K562 treated with DMSO at 1 percent for 48 hours (cell line): ENCODE results near the gene TMEM123. TPM values are rescaled to one million over a fixed set of nuclear protein-coding genes. Genes with fewer than 3 reads are reported as not detected.

ENCODE experiments used
- total RNA-seq: library from RNA; unstranded; fragments of 300-600 nt; gene quantifications from 2 replicates; pipeline ENCODE4 v1.2.3, GENCODE V29; 2022; ENCODE audit warnings: low replicate concordance; ENCODE audit errors: extremely low read depth

The TMEM123 gene
- total RNA-seq: not detected in 2 replicates

DNA sequence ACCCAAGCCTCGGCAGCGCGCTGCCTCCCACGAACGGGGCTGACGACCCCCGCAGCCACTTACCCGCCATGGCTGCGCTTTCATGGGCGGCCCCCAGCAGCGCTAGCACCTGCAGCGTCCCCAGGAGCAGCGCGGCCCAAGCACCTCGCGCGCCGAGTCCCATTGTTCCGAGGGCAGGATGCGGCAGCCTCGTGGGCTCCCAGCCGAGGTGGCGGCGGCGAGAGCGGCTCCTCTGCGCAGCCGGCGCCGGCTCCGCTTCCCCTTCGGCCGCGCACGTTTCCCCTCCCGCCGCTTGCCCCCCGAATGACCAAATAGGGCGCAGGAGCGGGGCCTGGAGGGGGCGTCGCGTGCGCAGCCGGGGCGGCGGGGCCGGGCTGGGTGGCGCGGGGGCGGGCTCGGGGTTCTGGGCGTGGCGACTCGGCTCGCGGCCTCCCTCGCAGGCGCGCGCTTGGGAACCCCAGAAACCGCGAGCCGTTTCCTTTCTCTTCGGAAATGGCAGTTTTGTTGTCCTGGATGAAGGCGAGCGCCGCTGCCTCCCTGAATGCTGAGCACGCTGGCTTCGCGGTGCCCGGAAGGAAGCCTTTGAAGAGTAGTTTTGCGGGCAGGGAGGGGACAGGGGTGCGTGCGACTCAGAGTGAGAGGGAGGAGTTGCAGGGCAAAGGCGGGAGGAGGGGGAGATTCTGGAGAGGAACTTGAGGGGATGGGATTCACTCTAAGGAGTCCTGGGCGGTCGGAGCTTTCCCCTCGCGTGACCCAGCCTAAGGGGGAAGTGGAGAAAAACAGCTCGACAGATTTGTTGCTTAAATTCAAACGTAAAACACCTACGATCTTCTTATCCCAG is at the start of gene TMEM123:
Gene TMEM123, minus strand, starts transcription at position 305 of the 841 bp plus-strand sequence. Its CDS starts 142 bp downstream, at position 163.

DNA sequence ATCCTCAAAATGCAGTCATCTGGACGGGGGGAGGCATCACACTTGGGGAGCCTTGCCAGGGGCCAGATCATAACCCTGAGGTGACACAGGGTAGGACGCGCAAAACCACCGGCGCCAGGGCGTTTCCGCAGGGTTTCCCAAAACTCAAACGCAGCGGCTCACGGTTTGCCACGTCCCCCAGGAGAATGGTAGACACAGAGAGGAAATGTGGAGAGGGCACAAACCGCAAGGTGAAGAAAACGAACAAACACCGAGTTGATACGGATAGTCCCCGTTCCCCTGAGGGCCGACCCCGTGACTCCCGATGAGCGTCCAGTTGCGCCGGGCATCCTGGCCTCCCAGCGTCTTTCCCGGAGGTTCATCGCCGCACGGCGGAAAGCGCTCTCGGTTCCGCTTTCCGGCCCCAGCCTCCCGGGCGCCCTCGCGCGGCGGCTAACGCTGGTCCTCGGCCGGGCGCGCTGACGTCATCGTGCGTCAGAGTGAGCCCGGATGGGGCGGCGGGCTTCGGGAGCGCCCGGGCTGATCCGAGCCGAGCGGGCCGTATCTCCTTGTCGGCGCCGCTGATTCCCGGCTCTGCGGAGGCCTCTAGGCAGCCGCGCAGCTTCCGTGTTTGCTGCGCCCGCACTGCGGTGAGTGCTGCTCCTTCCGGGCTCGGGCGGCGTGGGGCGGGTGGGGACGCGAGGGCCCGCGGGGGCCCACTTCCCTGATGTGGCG is 105.7 kb downstream of the TMEM123 start, which contains the start of gene BIRC2:
Gene BIRC2, plus strand, starts transcription at position 467 of the 714 bp plus-strand sequence. CDS start 2,641 bp downstream, outside the sequence.

Other genes starting within 250 kb of the TMEM123 start
- not detected in 2 replicates for gene BIRC3, start 135.3 kb downstream of the TMEM123 start, total RNA-seq
- not detected in 2 replicates for gene BIRC2, start 105.6 kb downstream of the TMEM123 start, total RNA-seq
- gene MMP7, start 78.0 kb upstream of the TMEM123 start, total RNA-seq: not detected in 2 replicates
- not detected in 2 replicates for gene MMP20, start 172.6 kb upstream of the TMEM123 start, total RNA-seq